Stomach (tissue), 4 donors: ENCODE data around the gene ATG13.

Source experiments
- EP300 ChIP-seq: sonication (generic); formaldehyde crosslinking; IDR thresholded peaks from one replicate; pipeline ENCODE4 v1.6.1; 2017; ENCODE audit warnings: antibody characterized with exemption
- POLR2A ChIP-seq, 4 donors: fragments of 450-650 bp; IDR thresholded peaks; one replicate each; pipeline ENCODE4 v1.6.1; 2016; ENCODE audit warnings: antibody characterized with exemption in 4 of 4, control low read depth in 2 of 4, mild to moderate bottlenecking in 1 of 4, moderate library complexity in 1 of 4
- TF ChIP-seq, protein P1 (sequence below), 7 experiments: fragments of 450-650 bp in 4 of 7; fragments of 200-600 bp in 3 of 7; sonication (generic) in 3 of 7; IDR thresholded peaks; one replicate each; pipeline ENCODE4 v1.5.1; 2016 to 2019; ENCODE audit warnings: antibody characterized with exemption in 7 of 7, control low read depth in 2 of 7, mild to moderate bottlenecking in 1 of 7

- TF ChIP-seq POLR2A (IDR thresholded peaks at IDR 0.05) (no peak), EP300 (no peak)
- TF ChIP-seq, protein P1, sequence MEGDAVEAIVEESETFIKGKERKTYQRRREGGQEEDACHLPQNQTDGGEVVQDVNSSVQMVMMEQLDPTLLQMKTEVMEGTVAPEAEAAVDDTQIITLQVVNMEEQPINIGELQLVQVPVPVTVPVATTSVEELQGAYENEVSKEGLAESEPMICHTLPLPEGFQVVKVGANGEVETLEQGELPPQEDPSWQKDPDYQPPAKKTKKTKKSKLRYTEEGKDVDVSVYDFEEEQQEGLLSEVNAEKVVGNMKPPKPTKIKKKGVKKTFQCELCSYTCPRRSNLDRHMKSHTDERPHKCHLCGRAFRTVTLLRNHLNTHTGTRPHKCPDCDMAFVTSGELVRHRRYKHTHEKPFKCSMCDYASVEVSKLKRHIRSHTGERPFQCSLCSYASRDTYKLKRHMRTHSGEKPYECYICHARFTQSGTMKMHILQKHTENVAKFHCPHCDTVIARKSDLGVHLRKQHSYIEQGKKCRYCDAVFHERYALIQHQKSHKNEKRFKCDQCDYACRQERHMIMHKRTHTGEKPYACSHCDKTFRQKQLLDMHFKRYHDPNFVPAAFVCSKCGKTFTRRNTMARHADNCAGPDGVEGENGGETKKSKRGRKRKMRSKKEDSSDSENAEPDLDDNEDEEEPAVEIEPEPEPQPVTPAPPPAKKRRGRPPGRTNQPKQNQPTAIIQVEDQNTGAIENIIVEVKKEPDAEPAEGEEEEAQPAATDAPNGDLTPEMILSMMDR (IDR thresholded peaks at IDR 0.05) = no peak
Measured at GRCh38 chr11:46637546-46637945, 20.2 kb downstream of the ATG13 start.
